ENCODE measurements around the gene FILIP1. TPM values are rescaled to one million over a fixed set of nuclear protein-coding genes. Genes with fewer than 3 reads are reported as not detected.

FILIP1 gene
- total RNA-seq, 4 donors from 2014 or later = 36.0 to 57.6 (median 48.0) TPM

DNA sequence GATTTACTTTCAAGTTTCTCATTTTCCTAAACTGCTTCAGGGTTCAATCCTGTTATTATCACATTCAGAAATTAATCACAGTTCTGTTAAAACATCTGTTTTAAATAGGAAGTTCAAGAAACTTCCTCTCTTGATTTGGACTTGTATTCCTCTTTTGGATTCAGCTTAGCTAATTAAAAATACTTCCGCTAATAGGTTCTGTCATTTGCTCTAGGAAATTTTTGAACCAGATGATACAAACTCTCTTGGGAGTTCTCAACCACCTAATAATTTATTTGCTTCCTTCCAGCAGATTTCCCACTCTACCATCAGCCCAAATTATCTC, 193.1 kb downstream of the FILIP1 start:
- H3K27me3 ChIP-seq = no peaks in the 10 kb centered on the region
- H3K9me3 ChIP-seq = no peaks in the 10 kb centered on the region
- 0 to 40% methylated on average over 1 of the region's 1 CpG for WGBS, 2 donors (ENCODE audit: low coverage in 1 of 2)
- TF ChIP-seq POLR2A (IDR thresholded peaks at IDR 0.05) = no peak
- no peak for TF ChIP-seq EP300 (IDR thresholded peaks at IDR 0.05)
- TF ChIP-seq, protein P1, sequence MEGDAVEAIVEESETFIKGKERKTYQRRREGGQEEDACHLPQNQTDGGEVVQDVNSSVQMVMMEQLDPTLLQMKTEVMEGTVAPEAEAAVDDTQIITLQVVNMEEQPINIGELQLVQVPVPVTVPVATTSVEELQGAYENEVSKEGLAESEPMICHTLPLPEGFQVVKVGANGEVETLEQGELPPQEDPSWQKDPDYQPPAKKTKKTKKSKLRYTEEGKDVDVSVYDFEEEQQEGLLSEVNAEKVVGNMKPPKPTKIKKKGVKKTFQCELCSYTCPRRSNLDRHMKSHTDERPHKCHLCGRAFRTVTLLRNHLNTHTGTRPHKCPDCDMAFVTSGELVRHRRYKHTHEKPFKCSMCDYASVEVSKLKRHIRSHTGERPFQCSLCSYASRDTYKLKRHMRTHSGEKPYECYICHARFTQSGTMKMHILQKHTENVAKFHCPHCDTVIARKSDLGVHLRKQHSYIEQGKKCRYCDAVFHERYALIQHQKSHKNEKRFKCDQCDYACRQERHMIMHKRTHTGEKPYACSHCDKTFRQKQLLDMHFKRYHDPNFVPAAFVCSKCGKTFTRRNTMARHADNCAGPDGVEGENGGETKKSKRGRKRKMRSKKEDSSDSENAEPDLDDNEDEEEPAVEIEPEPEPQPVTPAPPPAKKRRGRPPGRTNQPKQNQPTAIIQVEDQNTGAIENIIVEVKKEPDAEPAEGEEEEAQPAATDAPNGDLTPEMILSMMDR (IDR thresholded peaks at IDR 0.05) = no peak
- no peak for TF ChIP-seq POLR2AphosphoS5 (IDR thresholded peaks at IDR 0.05)
- no peaks in the 10 kb centered on the region for H3K36me3 ChIP-seq
- H3K4me1 ChIP-seq = peaks cover 3 to 44% (median 10%) of the 10 kb centered on the region in 3 donors
- no peak for ATAC-seq
- peak overlapping the region; percentile 47 to 72 (median 58) for H3K27ac ChIP-seq
- no peak overlapping the region for H3K4me3 ChIP-seq

DNA sequence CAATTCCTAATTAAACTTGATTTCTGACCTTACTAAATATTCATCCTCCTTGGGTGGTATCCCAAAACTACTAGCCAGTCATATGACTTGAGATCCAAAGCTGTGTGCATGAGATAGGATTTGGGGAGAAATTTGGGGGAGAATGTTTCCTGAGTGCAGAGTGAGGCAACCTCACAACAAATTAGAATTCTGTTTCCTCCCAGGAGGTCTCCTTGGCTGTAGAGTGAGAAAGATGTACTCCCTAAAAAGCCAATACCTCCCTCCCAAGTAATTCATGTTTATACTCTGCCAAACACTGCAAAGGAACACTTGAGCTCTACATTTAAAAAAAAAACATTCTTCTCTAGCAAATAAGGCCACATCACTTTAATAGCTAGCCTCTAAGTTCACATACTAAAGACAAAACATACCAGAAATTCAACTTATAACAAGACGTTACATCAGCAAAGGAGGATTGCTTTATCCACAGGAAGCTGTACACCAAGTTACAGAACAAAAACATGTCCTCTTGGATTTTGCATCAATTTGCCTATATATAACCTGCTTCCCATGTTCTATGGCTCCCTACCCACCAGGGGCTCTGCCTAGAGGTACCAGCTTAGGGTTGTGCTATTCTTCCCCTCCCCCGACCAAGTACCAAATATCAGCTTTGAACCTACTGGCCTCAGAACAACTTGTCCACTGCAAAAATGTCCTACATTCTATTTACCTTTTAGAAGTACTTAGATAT, 193.6 kb downstream of the FILIP1 start:
- Histone ChIP-seq H3K4me1 (peaks cover 3 to 44% (median 10%) of the 10 kb centered on the region in 3 donors), H3K36me3 (no peaks in the 10 kb centered on the region), H3K9me3 (no peaks in the 10 kb centered on the region), H3K27me3 (no peaks in the 10 kb centered on the region), H3K27ac (peak overlapping the region; percentile 47 to 72 (median 58)), H3K4me3 (no peak overlapping the region)
- WGBS, 2 donors (ENCODE audit: low coverage in 1 of 2) = 50 to 64% methylated on average over 2 of the region's 2 CpGs
- ATAC-seq = peak; percentile 22
- TF ChIP-seq POLR2A (IDR thresholded peaks at IDR 0.05) (no peak), POLR2AphosphoS5 (IDR thresholded peaks at IDR 0.05) (no peak)

DNA sequence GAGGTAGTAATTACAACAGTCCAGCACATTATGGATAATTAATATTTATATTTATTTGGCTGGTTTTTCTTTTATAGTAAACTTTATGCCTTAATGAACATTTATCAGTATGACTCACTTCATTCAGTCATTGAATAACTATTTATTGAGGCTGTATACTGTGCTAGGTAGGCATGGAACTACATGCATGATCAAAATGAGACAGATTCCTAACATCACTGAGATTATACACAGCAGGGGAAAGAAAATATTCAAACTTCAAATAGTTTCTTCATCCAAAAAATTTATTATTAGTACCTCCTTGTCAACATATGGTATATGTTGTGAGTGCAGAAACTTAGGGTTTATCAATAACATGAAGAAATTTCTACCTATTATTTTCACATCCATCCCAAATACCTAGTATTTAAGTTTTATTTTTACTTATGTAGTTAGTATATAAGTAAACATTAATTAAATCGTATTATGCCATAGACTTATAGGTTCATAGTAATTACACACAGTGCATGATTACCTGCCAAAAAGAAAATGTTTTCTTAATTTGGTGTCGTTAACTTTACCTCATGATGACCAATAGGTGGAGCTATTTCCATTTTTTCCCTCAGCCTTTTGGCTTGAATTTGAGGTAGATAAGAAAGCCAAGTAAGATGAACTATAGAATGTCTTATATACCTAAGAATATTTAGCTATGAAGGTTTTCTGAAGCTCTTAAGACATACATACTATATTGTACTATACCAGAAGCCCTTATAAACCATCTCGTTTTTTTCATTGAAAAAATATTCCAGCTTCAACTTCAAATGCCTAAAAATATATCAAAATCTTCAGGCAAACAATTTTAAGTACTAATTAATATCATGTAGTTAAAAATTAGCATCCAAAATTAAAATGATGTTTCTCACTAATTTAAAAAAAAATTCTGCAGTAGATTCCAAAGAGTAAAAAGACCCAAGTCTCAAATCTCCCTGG, 196.5 kb downstream of the FILIP1 start:
- no peaks in the 10 kb centered on the region for H3K36me3 ChIP-seq
- peaks cover 3 to 43% (median 10%) of the 10 kb centered on the region in 3 donors for H3K4me1 ChIP-seq
- H3K9me3 ChIP-seq = no peaks in the 10 kb centered on the region
- ATAC-seq = no peak
- no peak overlapping the region for H3K27ac ChIP-seq
- no peak overlapping the region for H3K4me3 ChIP-seq
- TF ChIP-seq POLR2AphosphoS5 (IDR thresholded peaks at IDR 0.05) = no peak
- TF ChIP-seq, protein P1 (IDR thresholded peaks at IDR 0.05) = peak; percentile 66 to 81 (median 72)
- H3K27me3 ChIP-seq = no peaks in the 10 kb centered on the region
- WGBS, 2 donors (ENCODE audit: low coverage in 1 of 2) = 6 to 12% methylated on average over 3 of the region's 3 CpGs

DNA sequence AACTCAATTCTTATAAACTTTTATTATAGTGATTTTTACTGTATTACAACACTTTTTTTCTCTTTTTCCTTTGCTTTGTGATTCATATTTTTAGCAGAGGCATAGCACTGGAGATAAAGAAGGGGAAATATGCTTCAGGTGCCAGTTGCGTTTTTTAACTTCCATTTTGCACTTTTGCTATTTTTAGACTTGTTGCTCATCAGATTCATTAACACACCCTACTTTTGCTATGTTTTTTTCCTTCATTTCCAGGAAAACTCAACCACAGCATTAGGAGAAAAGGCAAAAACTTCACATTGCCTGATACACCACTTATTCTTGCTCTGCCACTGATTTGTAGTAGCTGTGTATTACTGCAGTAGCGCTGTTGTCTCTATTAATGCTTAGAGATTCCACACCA, 201.0 kb downstream of the FILIP1 start:
- 76 to 100% methylated on average over 2 of the region's 2 CpGs for WGBS, 2 donors (ENCODE audit: low coverage in 1 of 2)
- no peak for ATAC-seq
- no peaks in the 10 kb centered on the region for H3K36me3 ChIP-seq
- no peaks in the 10 kb centered on the region for H3K9me3 ChIP-seq
- no peak overlapping the region for H3K4me3 ChIP-seq
- TF ChIP-seq POLR2AphosphoS5 (IDR thresholded peaks at IDR 0.05) = no peak
- TF ChIP-seq, protein P1 (IDR thresholded peaks at IDR 0.05) = no peak
- no peak for TF ChIP-seq POLR2A (IDR thresholded peaks at IDR 0.05)
- TF ChIP-seq EP300 (IDR thresholded peaks at IDR 0.05) = no peak
- no peaks in the 10 kb centered on the region for H3K27me3 ChIP-seq
- peak overlapping the region in 1 of 4 donors; percentile 28 for H3K27ac ChIP-seq
- H3K4me1 ChIP-seq = peaks cover 0 to 27% (median 0%) of the 10 kb centered on the region in 3 donors

DNA sequence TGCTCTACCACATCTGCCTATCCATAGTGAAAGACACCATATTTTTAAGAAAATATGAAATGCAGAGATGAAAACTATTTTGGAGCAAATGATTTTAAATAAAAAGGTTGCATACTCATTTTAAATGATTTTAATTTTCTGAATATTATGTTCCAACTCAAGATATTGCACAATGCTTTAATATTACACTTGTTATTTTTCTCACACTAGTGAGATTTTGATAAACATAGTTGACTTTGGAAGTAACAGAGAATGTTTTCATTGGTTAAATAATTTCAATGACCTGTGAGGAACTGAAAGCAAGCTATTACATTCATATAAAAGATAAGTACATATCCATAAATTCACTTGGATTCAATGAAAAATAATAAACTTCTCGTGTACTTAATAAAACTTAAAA, 201.9 kb downstream of the FILIP1 start:
- WGBS, 2 donors (ENCODE audit: low coverage in 1 of 2) = 79 to 81% methylated on average over 1 of the region's 1 CpG

More for the DNA sequence above, 201.9 kb downstream of the FILIP1 start:
- Histone ChIP-seq H3K4me1 (peaks cover 0 to 27% (median 0%) of the 10 kb centered on the region in 3 donors), H3K27ac (peak overlapping the region in 1 of 4 donors; percentile 38), H3K9me3 (no peaks in the 10 kb centered on the region), H3K27me3 (no peaks in the 10 kb centered on the region), H3K36me3 (no peaks in the 10 kb centered on the region), H3K4me3 (no peak overlapping the region)
- no peak for ATAC-seq
- TF ChIP-seq POLR2A (IDR thresholded peaks at IDR 0.05) (no peak), EP300 (IDR thresholded peaks at IDR 0.05) (no peak), POLR2AphosphoS5 (IDR thresholded peaks at IDR 0.05) (no peak)
- TF ChIP-seq, protein P1 (IDR thresholded peaks at IDR 0.05) = no peak
